HepG2 (cell line): Measurements from ENCODE around the gene CLDN15. TPM values are rescaled to one million over a fixed set of nuclear protein-coding genes. Genes with fewer than 3 reads are reported as not detected.

Experiments
- ATAC-seq: fragments of 200-7000 bp; cut with Tn5 transposase; 3 replicates; pipeline ENCODE4 v1.9.1; 2020; ENCODE audit warnings: mild to moderate bottlenecking, moderate library complexity
- BruUV-seq: library from RNA; stranded (reverse); fragments of 400-500 nt; replicated peaks from 2 replicates; lab custom pipeline; 2021; lab: Mats Ljungman, UMichigan
- CTCF ChIA-PET: fragments of 300-600 bp; formaldehyde crosslinking; extraction: SDS; loops from one replicate; lab custom pipeline; 2021; ENCODE audit warnings: low total read pairs, inconsistent platforms, low intra/inter-chr PET ratio; lab: Yijun Ruan, JAX
- POLR2A ChIA-PET: fragments of 350-600 bp; sonication (Branson Sonifier 250); formaldehyde crosslinking; loops from one replicate; lab custom pipeline; 2020; ENCODE audit warnings: antibody characterized with exemption, inconsistent platforms; lab: Yijun Ruan, JAX
- DNase-seq: peaks from one replicate; pipeline ENCODE4 v3.0.0-alpha.2; 2015; ENCODE audit warnings: low spot score
- FAIRE-seq: peaks from 3 replicates; lab custom pipeline; 2011; peaks lifted over from hg19 to GRCh38; lab: Jason Lieb, UNC
- H2AFZ ChIP-seq: one replicate; pipeline ENCODE4 v1.6.1; 2011; ENCODE audit warnings: low read length, inconsistent platforms
- H3K27ac ChIP-seq: fragments of 300-600 bp; 3 replicates; pipeline ENCODE4 v1.8.0; 2011; ENCODE audit warnings: mixed run types, mild to moderate bottlenecking, mixed read lengths, low read length, inconsistent platforms; ENCODE audit not compliant: insufficient read depth; ENCODE audit errors: extremely low read length
- H3K27me3 ChIP-seq, 2 experiments: fragments of 200-600 bp in 1 of 2; 2 replicates in 1 of 2; 3 replicates in 1 of 2; pipeline versions ENCODE4 v1.6.0 to v1.8.0; 2011; ENCODE audit warnings: low read length in 2 of 2, mild to moderate bottlenecking in 2 of 2, moderate library complexity in 2 of 2, inconsistent platforms in 1 of 2; ENCODE audit not compliant: insufficient read depth in 2 of 2, control insufficient read depth in 1 of 2
- H3K36me3 ChIP-seq, 2 experiments: fragments of 200-600 bp in 1 of 2; replicated peaks in 1 of 2; 2 replicates in 1 of 2; 3 replicates in 1 of 2; pipeline versions ENCODE4 v1.5.1 to v1.8.0; 2011; ENCODE audit warnings: low read length in 2 of 2, inconsistent platforms in 1 of 2; ENCODE audit not compliant: insufficient read depth in 2 of 2, control insufficient read depth in 1 of 2
- H3K4me1 ChIP-seq: 2 replicates; pipeline ENCODE4 v1.5.1; 2012; ENCODE audit warnings: low read length, inconsistent platforms; ENCODE audit not compliant: insufficient read depth
- H3K4me2 ChIP-seq: 2 replicates; pipeline ENCODE4 v1.6.0; 2011; ENCODE audit warnings: low read depth, low read length, inconsistent platforms
- H3K4me3 ChIP-seq, 3 experiments: fragments of 200-600 bp in 1 of 3; sonication (generic), shearing (Covaris generic) in 1 of 3; replicated peaks in 1 of 3; 2 replicates each; pipeline ENCODE4 v1.5.1; 2011 to 2016; ENCODE audit warnings: low read length in 3 of 3, inconsistent platforms in 2 of 3, low read depth in 2 of 3, mild to moderate bottlenecking in 2 of 3, control low read depth in 1 of 3, mixed read lengths in 1 of 3; ENCODE audit not compliant: insufficient read depth in 1 of 3
- H3K79me2 ChIP-seq: one replicate; pipeline ENCODE4 v1.6.1; 2011; ENCODE audit warnings: low read length, inconsistent platforms; ENCODE audit not compliant: insufficient read depth
- H3K9ac ChIP-seq: 2 replicates; pipeline ENCODE4 v1.6.0; 2011; ENCODE audit warnings: mild to moderate bottlenecking, low read depth, low read length, inconsistent platforms; ENCODE audit not compliant: insufficient read depth
- H3K9me3 ChIP-seq: 2 replicates; pipeline ENCODE4 v1.5.1; 2012; ENCODE audit warnings: mild to moderate bottlenecking, low read length
- H4K20me1 ChIP-seq: 2 replicates; pipeline ENCODE4 v1.6.0; 2011; ENCODE audit warnings: inconsistent platforms, mild to moderate bottlenecking, low read length, moderate library complexity; ENCODE audit not compliant: insufficient read depth
- ATF4 ChIP-seq, 2 experiments: fragments of 450-650 bp in 1 of 2; sonication (generic) in 1 of 2; formaldehyde crosslinking; IDR thresholded peaks; 2 replicates each; pipeline versions ENCODE4 v1.5.0 to v1.8.0; 2020 to 2022; ENCODE audit warnings: mild to moderate bottlenecking in 1 of 2, missing genetic modification reagents in 1 of 2
- CENPT ChIP-seq: sonication (generic); formaldehyde crosslinking; IDR thresholded peaks from 2 replicates; pipeline ENCODE4 v1.8.0; 2022; ENCODE audit warnings: low read depth, mild to moderate bottlenecking, moderate library complexity, missing genetic modification reagents
- ERF ChIP-seq: IDR thresholded peaks from 2 replicates; pipeline ENCODE4 v1.6.1; 2018; ENCODE audit warnings: missing biosample characterization, missing genetic modification reagents
- MZF1 ChIP-seq: sonication (generic); formaldehyde crosslinking; IDR thresholded peaks from 2 replicates; pipeline ENCODE4 v1.8.1; 2023; ENCODE audit warnings: mild to moderate bottlenecking, missing genetic modification reagents, borderline replicate concordance
- NFATC3 ChIP-seq: sonication (generic); formaldehyde crosslinking; IDR thresholded peaks from 2 replicates; pipeline ENCODE4 v1.5.1; 2020; ENCODE audit warnings: mild to moderate bottlenecking, missing genetic modification reagents
- NR2C2 ChIP-seq: sonication (generic); formaldehyde crosslinking; IDR thresholded peaks from 2 replicates; pipeline ENCODE4 v1.4.0; 2020; ENCODE audit warnings: missing genetic modification reagents, mild to moderate bottlenecking, moderate library complexity, borderline replicate concordance
- NR2F1 ChIP-seq, 2 experiments: fragments of 450-650 bp in 1 of 2; formaldehyde crosslinking in 1 of 2; IDR thresholded peaks; 2 replicates each; pipeline versions ENCODE4 v1.5.0 to v1.6.1; 2016 to 2020; ENCODE audit warnings: mild to moderate bottlenecking in 1 of 2, missing compliant biosample characterization in 1 of 2, missing genetic modification reagents in 1 of 2, moderate library complexity in 1 of 2
- POGK ChIP-seq: sonication (generic); formaldehyde crosslinking; conservative IDR thresholded peaks from 2 replicates; pipeline ENCODE4 v1.8.0; 2022; ENCODE audit warnings: mild to moderate bottlenecking, moderate library complexity, missing genetic modification reagents
- PTBP1 ChIP-seq: fragments of 200-400 bp; formaldehyde crosslinking; IDR thresholded peaks from 2 replicates; pipeline ENCODE4 v1.6.1; 2018; ENCODE audit warnings: low read length, low read depth; ENCODE audit not compliant: poor library complexity, severe bottlenecking
- RNF219 ChIP-seq: sonication (generic); formaldehyde crosslinking; IDR thresholded peaks from 2 replicates; pipeline ENCODE4 v1.5.0; 2020; ENCODE audit warnings: mild to moderate bottlenecking, missing genetic modification reagents
- TRAFD1 ChIP-seq: sonication (generic); formaldehyde crosslinking; IDR thresholded peaks from 2 replicates; pipeline ENCODE4 v1.5.1; 2020; ENCODE audit warnings: missing genetic modification reagents, mild to moderate bottlenecking, borderline replicate concordance
- ZFP36L2 ChIP-seq: sonication (generic); formaldehyde crosslinking; IDR thresholded peaks from 2 replicates; pipeline ENCODE4 v1.4.0; 2020; ENCODE audit warnings: missing genetic modification reagents
- ZNF138 ChIP-seq: sonication (generic); formaldehyde crosslinking; IDR thresholded peaks from 2 replicates; pipeline ENCODE4 v1.5.0; 2020; ENCODE audit warnings: mild to moderate bottlenecking, low read depth, missing genetic modification reagents
- ZNF598 ChIP-seq: sonication (generic); formaldehyde crosslinking; IDR thresholded peaks from 2 replicates; pipeline ENCODE4 v1.5.1; 2020; ENCODE audit warnings: mild to moderate bottlenecking, missing genetic modification reagents, borderline replicate concordance
- ZNF644 ChIP-seq: IDR thresholded peaks from 2 replicates; pipeline ENCODE4 v1.6.1; 2016; ENCODE audit warnings: low read depth
- WGBS: methylation state at CpG from one replicate; pipeline ENCODE4 v1.1.6; 2017; ENCODE audit warnings: low lambda C conversion rate; 5-methylcytosine and 5-hydroxymethylcytosine counted together
- in situ Hi-C: cut with HindIII; loops from 2 replicates; pipeline ENCODE4 v1.10.0; 2017; ENCODE audit warnings: low pct_unique_long_range_greater_than_20kb; ENCODE audit not compliant: extremely low pct_ligation_motif_present
- intact Hi-C: fragments of 100-400 bp; cut with micrococcal nuclease; formaldehyde crosslinking; loops from one replicate; pipeline ENCODE4 v1.10.0; 2022; ENCODE audit not compliant: unreplicated experiment
- polyA plus RNA-seq, 8 experiments: library from polyadenylated mRNA; depleted of rRNA in 3 of 8; stranded (reverse) in 7 of 8; unstranded in 1 of 8; fragments of >200 nt; fragmentation: Illumina TruSeq in 4 of 8; extraction: Trizol in 4 of 8; gene quantifications; 2 replicates each; pipeline versions ENCODE4 v1.2.1 to v1.2.3, GENCODE V29; 2011 to 2016; ENCODE audit warnings: low read depth in 4 of 8, missing spikeins in 1 of 8, mixed read lengths in 1 of 8; ENCODE audit not compliant: insufficient read depth in 1 of 8
- total RNA-seq, 5 experiments: library from RNA; depleted of rRNA; stranded (reverse); fragments of >200 nt; fragmentation: Illumina TruSeq; extraction: Trizol; gene quantifications; 2 replicates each; pipeline ENCODE4 v1.2.3, GENCODE V29; 2016; ENCODE audit warnings: low read depth in 1 of 5

Gene CLDN15
- total and polyA plus RNA-seq, 2 of the 13 experiments (the other 11 are each of a cell fraction or from before 2014, with no cell fraction given), result 7.1 to 17.8 TPM

- POLR2A ChIA-PET, result no interaction called here
- H3K27ac ChIP-seq, result no peak overlapping the region
- ATAC-seq, result no peak
- no peaks in the 10 kb centered on the region for H3K79me2 ChIP-seq
- no peak overlapping the region for H2AFZ ChIP-seq
- intact Hi-C loops, result no loop called here
- in situ Hi-C loops, result no loop called here
- DNase-seq, result no peak
- H4K20me1 ChIP-seq, result no peaks in the 10 kb centered on the region
- no peaks in the 10 kb centered on the region for H3K27me3 ChIP-seq
- no TSS peak for BruUV-seq
- CTCF ChIA-PET, result no interaction called here
- WGBS, result 55% methylated on average over 7 of the region's 8 CpGs
- no peak overlapping the region for H3K4me3 ChIP-seq
- FAIRE-seq, result no peak
- no peak overlapping the region for H3K9ac ChIP-seq
- H3K4me1 ChIP-seq, result peaks cover 30% of the 10 kb centered on the region
- no peaks in the 10 kb centered on the region for H3K36me3 ChIP-seq
- no peak overlapping the region for H3K4me2 ChIP-seq
- TF ChIP-seq ZNF644, result no peak
- TF ChIP-seq NFATC3 (CRISPR knock-in tag), result no peak
- TF ChIP-seq TRAFD1 (CRISPR knock-in tag), result no peak
- no peak for TF ChIP-seq ZFP36L2 (CRISPR knock-in tag)
- no peak for TF ChIP-seq POGK (CRISPR knock-in tag)
- no peak for TF ChIP-seq ATF4 (CRISPR knock-in tag; IDR thresholded peaks at IDR 0.05)
- TF ChIP-seq CENPT (CRISPR knock-in tag), result no peak
- no peak for TF ChIP-seq NR2F1 (CRISPR knock-in tag; IDR thresholded peaks at IDR 0.05)
- TF ChIP-seq ZNF138 (CRISPR knock-in tag), result no peak
- TF ChIP-seq MZF1 (CRISPR knock-in tag), result no peak
- no peak for TF ChIP-seq ZNF598 (CRISPR knock-in tag)
- no peak for TF ChIP-seq RNF219 (CRISPR knock-in tag)
- no peak for TF ChIP-seq NR2C2 (CRISPR knock-in tag)
- no peak for TF ChIP-seq ERF (CRISPR knock-in tag)
- no peak for TF ChIP-seq PTBP1
- no peaks in the 10 kb centered on the region for H3K9me3 ChIP-seq
Measured at GRCh38 chr7:101189109-101189508, 48.5 kb downstream of the CLDN15 start.
